GM12878 (cell line): ENCODE measurements around the gene FHOD3. TPM values are rescaled to one million over a fixed set of nuclear protein-coding genes. Genes with fewer than 3 reads are reported as not detected.

Experiments
- EZH2 ChIP-seq: IDR thresholded peaks from 2 replicates; pipeline ENCODE4 v1.6.1; 2012; ENCODE audit warnings: low read depth, mild to moderate bottlenecking, control low read depth, inconsistent platforms, low read length, borderline replicate concordance; ENCODE audit not compliant: control insufficient read depth
- NFYA ChIP-seq: IDR thresholded peaks from 2 replicates; pipeline ENCODE4 v1.6.1; 2011; ENCODE audit warnings: low read depth, mild to moderate bottlenecking, low read length, improper control_type of control experiment, borderline replicate concordance
- RELA ChIP-seq: fragments of 450-650 bp; IDR thresholded peaks from 2 replicates; pipeline ENCODE4 v1.8.0; 2014; ENCODE audit warnings: borderline replicate concordance; ENCODE audit not compliant: partially characterized antibody
- WRNIP1 ChIP-seq: IDR thresholded peaks from 2 replicates; pipeline ENCODE4 v1.6.1; 2011; ENCODE audit warnings: low read depth, low read length, improper control_type of control experiment, borderline replicate concordance
- ZNF384 ChIP-seq: IDR thresholded peaks from 2 replicates; pipeline ENCODE4 v1.6.1; 2012; ENCODE audit warnings: low read depth, mild to moderate bottlenecking, low read length, improper control_type of control experiment, borderline replicate concordance
- polyA plus RNA-seq, 11 experiments: library from polyadenylated mRNA; depleted of rRNA in 4 of 11; unstranded in 6 of 11; stranded (reverse) in 5 of 11; fragments of >200 nt; fragmentation: Nextera tagmentation in 4 of 11; fragmentation: Illumina TruSeq in 1 of 11; extraction: Ambion mirVana in 4 of 11; extraction: Trizol in 1 of 11; gene quantifications; 1 replicate in 1 of 11; 2 replicates in 10 of 11; pipeline versions ENCODE4 v1.2.1 to v1.2.3, GENCODE V29; 2011 to 2016; ENCODE audit warnings: inconsistent platforms in 2 of 11, missing spikeins in 2 of 11, low read depth in 1 of 11
- total RNA-seq, 4 experiments: library from RNA; depleted of rRNA in 3 of 4; stranded (reverse); fragments of >200 nt in 3 of 4; fragmentation: Illumina TruSeq in 1 of 4; extraction: Trizol in 1 of 4; gene quantifications; 2 replicates each; pipeline versions ENCODE4 v1.2.1 to v1.2.3, GENCODE V29; 2013 to 2021
- TF ChIP-seq, protein P1 (sequence below): fragments of 450-650 bp; formaldehyde crosslinking; IDR thresholded peaks from 2 replicates; pipeline ENCODE4 v1.4.0; 2020; ENCODE audit warnings: mild to moderate bottlenecking, moderate library complexity
- TF ChIP-seq, protein P2 (sequence below): fragments of 450-650 bp; IDR thresholded peaks from 2 replicates; pipeline ENCODE4 v1.6.1; 2018; ENCODE audit warnings: borderline replicate concordance, mild to moderate bottlenecking; ENCODE audit not compliant: partially characterized antibody

The FHOD3 gene
- total and polyA plus RNA-seq, 10 of the 15 experiments (the other 5 are each of a cell fraction or from before 2014, with no cell fraction given): 0.77 to 26.7 (median 10.4) TPM

- TF ChIP-seq, protein P1, sequence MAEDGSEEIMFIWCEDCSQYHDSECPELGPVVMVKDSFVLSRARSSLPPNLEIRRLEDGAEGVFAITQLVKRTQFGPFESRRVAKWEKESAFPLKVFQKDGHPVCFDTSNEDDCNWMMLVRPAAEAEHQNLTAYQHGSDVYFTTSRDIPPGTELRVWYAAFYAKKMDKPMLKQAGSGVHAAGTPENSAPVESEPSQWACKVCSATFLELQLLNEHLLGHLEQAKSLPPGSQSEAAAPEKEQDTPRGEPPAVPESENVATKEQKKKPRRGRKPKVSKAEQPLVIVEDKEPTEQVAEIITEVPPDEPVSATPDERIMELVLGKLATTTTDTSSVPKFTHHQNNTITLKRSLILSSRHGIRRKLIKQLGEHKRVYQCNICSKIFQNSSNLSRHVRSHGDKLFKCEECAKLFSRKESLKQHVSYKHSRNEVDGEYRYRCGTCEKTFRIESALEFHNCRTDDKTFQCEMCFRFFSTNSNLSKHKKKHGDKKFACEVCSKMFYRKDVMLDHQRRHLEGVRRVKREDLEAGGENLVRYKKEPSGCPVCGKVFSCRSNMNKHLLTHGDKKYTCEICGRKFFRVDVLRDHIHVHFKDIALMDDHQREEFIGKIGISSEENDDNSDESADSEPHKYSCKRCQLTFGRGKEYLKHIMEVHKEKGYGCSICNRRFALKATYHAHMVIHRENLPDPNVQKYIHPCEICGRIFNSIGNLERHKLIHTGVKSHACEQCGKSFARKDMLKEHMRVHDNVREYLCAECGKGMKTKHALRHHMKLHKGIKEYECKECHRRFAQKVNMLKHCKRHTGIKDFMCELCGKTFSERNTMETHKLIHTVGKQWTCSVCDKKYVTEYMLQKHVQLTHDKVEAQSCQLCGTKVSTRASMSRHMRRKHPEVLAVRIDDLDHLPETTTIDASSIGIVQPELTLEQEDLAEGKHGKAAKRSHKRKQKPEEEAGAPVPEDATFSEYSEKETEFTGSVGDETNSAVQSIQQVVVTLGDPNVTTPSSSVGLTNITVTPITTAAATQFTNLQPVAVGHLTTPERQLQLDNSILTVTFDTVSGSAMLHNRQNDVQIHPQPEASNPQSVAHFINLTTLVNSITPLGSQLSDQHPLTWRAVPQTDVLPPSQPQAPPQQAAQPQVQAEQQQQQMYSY (CRISPR knock-in tag): no peak
- TF ChIP-seq, protein P2, sequence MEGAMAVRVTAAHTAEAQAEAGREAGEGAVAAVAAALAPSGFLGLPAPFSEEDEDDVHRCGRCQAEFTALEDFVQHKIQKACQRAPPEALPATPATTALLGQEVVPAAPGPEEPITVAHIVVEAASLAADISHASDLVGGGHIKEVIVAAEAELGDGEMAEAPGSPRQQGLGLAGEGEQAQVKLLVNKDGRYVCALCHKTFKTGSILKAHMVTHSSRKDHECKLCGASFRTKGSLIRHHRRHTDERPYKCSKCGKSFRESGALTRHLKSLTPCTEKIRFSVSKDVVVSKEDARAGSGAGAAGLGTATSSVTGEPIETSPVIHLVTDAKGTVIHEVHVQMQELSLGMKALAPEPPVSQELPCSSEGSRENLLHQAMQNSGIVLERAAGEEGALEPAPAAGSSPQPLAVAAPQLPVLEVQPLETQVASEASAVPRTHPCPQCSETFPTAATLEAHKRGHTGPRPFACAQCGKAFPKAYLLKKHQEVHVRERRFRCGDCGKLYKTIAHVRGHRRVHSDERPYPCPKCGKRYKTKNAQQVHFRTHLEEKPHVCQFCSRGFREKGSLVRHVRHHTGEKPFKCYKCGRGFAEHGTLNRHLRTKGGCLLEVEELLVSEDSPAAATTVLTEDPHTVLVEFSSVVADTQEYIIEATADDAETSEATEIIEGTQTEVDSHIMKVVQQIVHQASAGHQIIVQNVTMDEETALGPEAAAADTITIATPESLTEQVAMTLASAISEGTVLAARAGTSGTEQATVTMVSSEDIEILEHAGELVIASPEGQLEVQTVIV: no peak
- TF ChIP-seq WRNIP1: no peak
- no peak for TF ChIP-seq RELA
- TF ChIP-seq EZH2: no peak
- TF ChIP-seq ZNF384: no peak
- TF ChIP-seq NFYA: no peak
Observed at GRCh38 chr18:36375118-36375517, 77.6 kb downstream of the FHOD3 start (continued).
